SK-N-SH (cell line): ENCODE measurements around the gene TIE1. TPM values are rescaled to one million over a fixed set of nuclear protein-coding genes. Genes with fewer than 3 reads are reported as not detected.

Experiments used
- CTCF ChIA-PET: fragments of 300-600, 350-600 bp; formaldehyde crosslinking; extraction: SDS; loops from one replicate; lab custom pipeline; 2021; lab: Yijun Ruan, JAX
- POLR2A ChIA-PET: fragments of 350-600 bp; sonication (Branson Sonifier 250); formaldehyde crosslinking; extraction: SDS; loops from one replicate; lab custom pipeline; 2020; ENCODE audit warnings: antibody characterized with exemption, inconsistent platforms; lab: Yijun Ruan, JAX
- DNase-seq: peaks from one replicate; pipeline ENCODE4 v3.0.0; 2012
- H2AFZ ChIP-seq: fragments of 200-600 bp; sonication (generic); 2 replicates; pipeline ENCODE4 v1.8.1; 2016; ENCODE audit warnings: antibody characterized with exemption, mild to moderate bottlenecking, low read depth
- H3F3A ChIP-seq: fragments of 200-600 bp; sonication (generic); replicated peaks from 2 replicates; pipeline ENCODE3; 2016; ENCODE audit warnings: antibody characterized with exemption, mild to moderate bottlenecking; ENCODE audit not compliant: insufficient read depth
- H3K27ac ChIP-seq, 2 experiments: fragments of 200-500 bp in 1 of 2; fragments of 200-600 bp in 1 of 2; sonication (Bioruptor generic) in 1 of 2; sonication (generic), shearing (Covaris generic) in 1 of 2; 2 replicates each; pipeline versions ENCODE4 v1.5.1 to v1.6.1; 2014 to 2016; ENCODE audit warnings: low read depth in 2 of 2, inconsistent platforms in 1 of 2, low read length in 1 of 2, mild to moderate bottlenecking in 1 of 2, mixed read lengths in 1 of 2
- H3K27me3 ChIP-seq: fragments of 200-600 bp; sonication (generic), shearing (Covaris generic); 2 replicates; pipeline ENCODE4 v1.6.1; 2016; ENCODE audit warnings: mixed run types; ENCODE audit not compliant: insufficient read depth
- H3K36me3 ChIP-seq, 2 experiments: fragments of 200-500 bp in 1 of 2; fragments of 200-600 bp in 1 of 2; sonication (Bioruptor generic) in 1 of 2; sonication (generic) in 1 of 2; replicated peaks in 1 of 2; 2 replicates each; pipeline versions ENCODE3 to v1.5.1; 2014 to 2016; ENCODE audit warnings: low read length in 1 of 2, mild to moderate bottlenecking in 1 of 2; ENCODE audit not compliant: insufficient read depth in 2 of 2, control insufficient read depth in 1 of 2
- H3K4me1 ChIP-seq, 2 experiments: fragments of 200-500 bp in 1 of 2; fragments of 200-600 bp in 1 of 2; sonication (Bioruptor generic) in 1 of 2; sonication (generic), shearing (Covaris generic) in 1 of 2; 2 replicates each; pipeline versions ENCODE4 v1.5.1 to v1.6.1; 2014 to 2016; ENCODE audit warnings: low read depth in 1 of 2, low read length in 1 of 2, mixed run types in 1 of 2; ENCODE audit not compliant: insufficient read depth in 2 of 2, control insufficient read depth in 1 of 2
- H3K4me2 ChIP-seq: fragments of 200-600 bp; sonication (generic), shearing (Covaris generic); 2 replicates; pipeline ENCODE4 v1.6.1; 2017; ENCODE audit warnings: mixed run types
- H3K4me3 ChIP-seq, 2 experiments: fragments of 200-500 bp in 1 of 2; fragments of 200-600 bp in 1 of 2; sonication (Bioruptor generic) in 1 of 2; sonication (generic), shearing (Covaris generic) in 1 of 2; 2 replicates each; pipeline versions ENCODE4 v1.5.1 to v1.8.1; 2014 to 2016; ENCODE audit warnings: low read depth in 2 of 2, inconsistent platforms in 1 of 2, low read length in 1 of 2, mild to moderate bottlenecking in 1 of 2, mixed read lengths in 1 of 2, moderate library complexity in 1 of 2
- H3K79me2 ChIP-seq: fragments of 200-600 bp; sonication (generic); 2 replicates; pipeline ENCODE4 v1.8.1; 2017; ENCODE audit warnings: mild to moderate bottlenecking; ENCODE audit not compliant: insufficient read depth
- H3K9ac ChIP-seq: fragments of 200-600 bp; sonication (generic); 2 replicates; pipeline ENCODE4 v1.6.1; 2017; ENCODE audit warnings: mixed run types
- H3K9me2 ChIP-seq: fragments of 200-600 bp; sonication (generic); 2 replicates; pipeline ENCODE4 v1.6.1; 2017; ENCODE audit warnings: mixed run types
- H3K9me3 ChIP-seq: fragments of 200-600 bp; sonication (generic); 2 replicates; pipeline ENCODE4 v1.6.1; 2017; ENCODE audit warnings: mixed run types, mild to moderate bottlenecking, moderate library complexity
- H4K20me1 ChIP-seq: fragments of 200-600 bp; sonication (generic); 2 replicates; pipeline ENCODE4 v1.6.1; 2017; ENCODE audit warnings: mild to moderate bottlenecking, mixed run types; ENCODE audit not compliant: insufficient read depth
- EP300 ChIP-seq, 2 experiments: IDR thresholded peaks; 2 replicates each; pipeline versions ENCODE4 v1.4.0 to v1.6.1; 2012; ENCODE audit warnings: borderline replicate concordance in 1 of 2, low read depth in 1 of 2, low read length in 1 of 2
- FOXM1 ChIP-seq: IDR thresholded peaks from 2 replicates; pipeline ENCODE4 v1.4.0; 2012; ENCODE audit warnings: low read depth, mild to moderate bottlenecking
- GABPA ChIP-seq: IDR thresholded peaks from 2 replicates; pipeline ENCODE4 v1.4.0; 2012; ENCODE audit warnings: low read depth, mild to moderate bottlenecking
- GATA2 ChIP-seq: sonication (generic); formaldehyde crosslinking; IDR thresholded peaks from 2 replicates; pipeline ENCODE4 v1.5.0; 2020; ENCODE audit warnings: mild to moderate bottlenecking, missing genetic modification reagents
- RAD21 ChIP-seq: IDR thresholded peaks from 2 replicates; pipeline ENCODE4 v1.6.1; 2012; ENCODE audit warnings: mild to moderate bottlenecking, low read length
- RXRA ChIP-seq: IDR thresholded peaks from 2 replicates; pipeline ENCODE4 v1.4.0; 2012; ENCODE audit warnings: low read depth, mild to moderate bottlenecking, borderline replicate concordance
- SMC3 ChIP-seq: IDR thresholded peaks from 2 replicates; pipeline ENCODE4 v1.6.1; 2012; ENCODE audit warnings: low read depth, low read length, improper control_type of control experiment
- TAF1 ChIP-seq: IDR thresholded peaks from 2 replicates; pipeline ENCODE4 v1.6.1; 2012; ENCODE audit warnings: low read depth, mild to moderate bottlenecking, low read length, moderate library complexity, borderline replicate concordance
- TCF12 ChIP-seq: IDR thresholded peaks from 2 replicates; pipeline ENCODE4 v1.4.0; 2012
- WGBS: methylation state at CpG from one replicate; pipeline ENCODE4 v1.1.6; 2017; ENCODE audit warnings: low lambda C conversion rate; 5-methylcytosine and 5-hydroxymethylcytosine counted together
- polyA plus RNA-seq, 3 experiments: library from polyadenylated mRNA; depleted of rRNA; stranded (reverse); fragments of >200 nt; gene quantifications; 2 replicates each; pipeline ENCODE4 v1.2.3, GENCODE V29; 2012
- TF ChIP-seq, protein P1 (sequence below): IDR thresholded peaks from 2 replicates; pipeline ENCODE4 v1.4.0; 2012; ENCODE audit warnings: low read depth, borderline replicate concordance
- TF ChIP-seq, protein P2 (sequence below): fragments of 150-350 bp; IDR thresholded peaks from 2 replicates; pipeline ENCODE4 v1.6.1; 2016; ENCODE audit warnings: mild to moderate bottlenecking, low read depth, low read length

TIE1 gene
- polyA plus RNA-seq, 1 of the 3 experiments (the other 2 are of a cell fraction) = 1.6 TPM

DNA sequence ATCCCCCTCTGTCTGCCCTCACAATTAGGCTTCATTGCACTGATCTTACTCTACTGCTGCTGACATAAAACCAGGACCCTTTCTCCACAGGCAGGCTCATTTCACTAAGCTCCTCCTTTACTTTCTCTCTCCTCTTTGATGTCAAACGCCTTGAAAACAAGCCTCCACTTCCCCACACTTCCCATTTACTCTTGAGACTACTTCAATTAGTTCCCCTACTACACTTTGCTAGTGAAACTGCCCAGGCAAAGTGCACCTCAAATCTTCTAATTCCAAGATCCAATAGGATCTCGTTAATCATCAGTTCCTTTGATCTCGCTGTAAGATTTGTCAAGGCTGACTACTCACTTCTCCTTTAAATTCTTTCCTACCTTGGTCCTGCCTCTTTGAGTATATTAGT lies 52.1 kb downstream of the TIE1 start:
- H3K4me1 ChIP-seq = peaks cover 14 to 16% of the 10 kb centered on the region in 2 experiments; a peak in 2 of 4 replicates
- no peaks in the 10 kb centered on the region for H3K9me3 ChIP-seq
- H4K20me1 ChIP-seq = no peaks in the 10 kb centered on the region
- H3K27me3 ChIP-seq = no peaks in the 10 kb centered on the region
- no peak for DNase-seq
- peaks cover 12% of the 10 kb centered on the region for H3F3A ChIP-seq
- 76% methylated on average over 3 of the region's 3 CpGs for WGBS
- H3K4me2 ChIP-seq = no peak overlapping the region
- peaks cover 2% of the 10 kb centered on the region; the same call in 1 of the 2 replicates for H3K79me2 ChIP-seq
- H2AFZ ChIP-seq = no peak overlapping the region
- POLR2A ChIA-PET = no interaction called here
- H3K4me3 ChIP-seq = no peak overlapping the region
- H3K9me2 ChIP-seq = no peaks in the 10 kb centered on the region
- TF ChIP-seq RAD21 (no peak), FOXM1 (no peak), GATA2 (CRISPR knock-in tag) (no peak), GABPA (no peak), RXRA (no peak), TCF12 (no peak), SMC3 (no peak)
- H3K9ac ChIP-seq = no peak overlapping the region
- no peak overlapping the region for H3K27ac ChIP-seq
- H3K36me3 ChIP-seq = no peaks in the 10 kb centered on the region
- CTCF ChIA-PET = interaction anchor here (1.1 kb wide), 1 partner anchor 126 kb away, joined by 4 read pairs; no protein-coding TSS in a partner anchor

- Histone ChIP-seq H3K9me2 (no peaks in the 10 kb centered on the region), H3K4me3 (no peak overlapping the region), H3K27ac (no peak overlapping the region), H3K4me2 (no peak overlapping the region), H4K20me1 (no peaks in the 10 kb centered on the region), H3K9me3 (no peaks in the 10 kb centered on the region), H3K27me3 (no peaks in the 10 kb centered on the region), H3F3A (peaks cover 19% of the 10 kb centered on the region), H3K4me1 (peaks cover 11 to 16% of the 10 kb centered on the region in 2 experiments; a peak in 2 of 4 replicates), H2AFZ (no peak overlapping the region), H3K36me3 (no peaks in the 10 kb centered on the region), H3K79me2 (peaks cover 12% of the 10 kb centered on the region), H3K9ac (no peak overlapping the region)
- WGBS = 88% methylated on average over 2 of the region's 2 CpGs
- TF ChIP-seq FOXM1 (no peak), TAF1 (no peak), EP300 (IDR thresholded peaks at IDR 0.05; ENCODE audit: borderline replicate concordance in 1 of 2, low read depth in 1 of 2, low read length in 1 of 2) (no peak), RXRA (no peak)
- TF ChIP-seq, protein P1, sequence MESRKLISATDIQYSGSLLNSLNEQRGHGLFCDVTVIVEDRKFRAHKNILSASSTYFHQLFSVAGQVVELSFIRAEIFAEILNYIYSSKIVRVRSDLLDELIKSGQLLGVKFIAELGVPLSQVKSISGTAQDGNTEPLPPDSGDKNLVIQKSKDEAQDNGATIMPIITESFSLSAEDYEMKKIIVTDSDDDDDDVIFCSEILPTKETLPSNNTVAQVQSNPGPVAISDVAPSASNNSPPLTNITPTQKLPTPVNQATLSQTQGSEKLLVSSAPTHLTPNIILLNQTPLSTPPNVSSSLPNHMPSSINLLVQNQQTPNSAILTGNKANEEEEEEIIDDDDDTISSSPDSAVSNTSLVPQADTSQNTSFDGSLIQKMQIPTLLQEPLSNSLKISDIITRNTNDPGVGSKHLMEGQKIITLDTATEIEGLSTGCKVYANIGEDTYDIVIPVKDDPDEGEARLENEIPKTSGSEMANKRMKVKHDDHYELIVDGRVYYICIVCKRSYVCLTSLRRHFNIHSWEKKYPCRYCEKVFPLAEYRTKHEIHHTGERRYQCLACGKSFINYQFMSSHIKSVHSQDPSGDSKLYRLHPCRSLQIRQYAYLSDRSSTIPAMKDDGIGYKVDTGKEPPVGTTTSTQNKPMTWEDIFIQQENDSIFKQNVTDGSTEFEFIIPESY = no peak
- TF ChIP-seq, protein P2, sequence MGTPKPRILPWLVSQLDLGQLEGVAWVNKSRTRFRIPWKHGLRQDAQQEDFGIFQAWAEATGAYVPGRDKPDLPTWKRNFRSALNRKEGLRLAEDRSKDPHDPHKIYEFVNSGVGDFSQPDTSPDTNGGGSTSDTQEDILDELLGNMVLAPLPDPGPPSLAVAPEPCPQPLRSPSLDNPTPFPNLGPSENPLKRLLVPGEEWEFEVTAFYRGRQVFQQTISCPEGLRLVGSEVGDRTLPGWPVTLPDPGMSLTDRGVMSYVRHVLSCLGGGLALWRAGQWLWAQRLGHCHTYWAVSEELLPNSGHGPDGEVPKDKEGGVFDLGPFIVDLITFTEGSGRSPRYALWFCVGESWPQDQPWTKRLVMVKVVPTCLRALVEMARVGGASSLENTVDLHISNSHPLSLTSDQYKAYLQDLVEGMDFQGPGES = no peak
- no peak for DNase-seq
- POLR2A ChIA-PET = no interaction called here
- CTCF ChIA-PET = interaction anchor here (0.8 kb wide), 1 partner anchor 281 kb away, joined by 3 read pairs; no protein-coding TSS in a partner anchor
Measured at GRCh38 chr1:43354471-43354870, 53.7 kb downstream of the TIE1 start.
